Lung microvascular endothelial cell (primary cell): ENCODE results near the gene TGOLN2. TPM values are rescaled to one million over a fixed set of nuclear protein-coding genes. Genes with fewer than 3 reads are reported as not detected.
"Not testable (repeated sequence)": the region's sequence is repeated elsewhere in the genome, so short reads cannot be mapped to it uniquely, and the experiment has no call there.

Experiments
- DNase-seq, 2 donors: peaks; one replicate each; pipeline versions ENCODE4 v3.0.0 to v3.0.0-alpha.2; 2010; ENCODE audit warnings: low read depth in 2 of 2
- total RNA-seq: library from RNA; depleted of rRNA; stranded (reverse); fragments of >200 nt; gene quantifications from 2 replicates; pipeline ENCODE4 v1.2.1, GENCODE V29; 2014

Gene TGOLN2
- total RNA-seq, 1 donor from 2014 or later, result 62.7 TPM

DNA sequence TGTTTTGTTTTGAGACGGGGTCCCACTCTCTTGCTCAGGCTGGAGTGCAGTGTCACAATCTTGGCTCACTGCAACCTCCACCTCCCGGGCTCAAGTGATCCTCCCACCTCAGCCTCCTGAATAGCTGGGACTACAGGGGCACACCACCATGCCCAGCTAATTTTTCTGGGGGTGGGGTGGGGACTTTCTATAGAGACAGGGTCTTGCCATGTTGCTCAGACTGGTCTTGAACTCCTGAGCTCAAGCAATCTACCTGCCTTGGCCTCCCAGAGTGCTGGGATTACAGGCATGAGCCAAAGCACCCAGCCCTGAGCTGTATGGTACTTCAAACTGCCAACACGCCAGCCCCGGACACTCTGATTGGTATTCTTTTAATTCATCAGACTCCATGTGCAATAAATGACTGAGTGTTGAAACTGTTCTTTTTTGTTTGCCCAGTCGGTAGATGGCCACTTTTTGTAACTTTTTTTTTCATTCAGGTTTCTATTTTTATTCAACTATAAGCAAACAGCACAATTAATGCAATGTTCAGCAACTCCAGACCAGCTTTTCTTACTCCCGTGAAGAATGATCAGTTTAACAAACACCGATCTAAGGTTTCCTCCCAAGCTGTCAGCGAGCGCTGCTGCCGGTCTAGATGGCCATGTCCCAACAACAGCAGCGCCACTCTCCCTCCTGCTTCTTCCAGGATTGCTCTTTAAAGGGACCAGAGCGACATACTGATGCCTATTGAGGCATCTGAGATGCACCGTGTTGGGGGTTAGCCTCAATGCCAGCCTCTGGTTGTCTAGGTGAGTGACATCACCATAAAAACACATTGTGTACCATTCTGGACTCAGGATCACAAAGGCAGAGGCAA is 12.5 kb upstream of the TGOLN2 start:
- no peak for DNase-seq

DNA sequence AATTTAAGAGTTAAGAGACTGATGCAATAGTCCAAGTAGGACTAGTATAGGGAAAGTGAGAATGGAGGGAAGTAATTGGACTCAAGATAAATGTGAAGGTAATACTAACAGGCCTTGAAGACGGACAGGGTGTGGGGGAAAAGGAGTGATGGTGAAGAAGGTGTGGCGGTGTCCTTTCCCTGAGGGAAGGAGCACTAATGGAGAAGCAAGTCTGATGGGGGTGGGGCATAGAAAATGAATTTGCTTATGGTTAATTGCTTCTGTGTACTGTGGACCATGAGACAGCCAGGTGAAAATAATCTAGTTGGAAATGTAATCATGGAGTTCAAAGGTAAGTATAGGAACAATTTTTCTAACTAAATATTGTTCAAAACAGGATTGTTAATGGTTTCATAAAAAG is 7.1 kb upstream of the TGOLN2 start:
- no peak for DNase-seq

DNA sequence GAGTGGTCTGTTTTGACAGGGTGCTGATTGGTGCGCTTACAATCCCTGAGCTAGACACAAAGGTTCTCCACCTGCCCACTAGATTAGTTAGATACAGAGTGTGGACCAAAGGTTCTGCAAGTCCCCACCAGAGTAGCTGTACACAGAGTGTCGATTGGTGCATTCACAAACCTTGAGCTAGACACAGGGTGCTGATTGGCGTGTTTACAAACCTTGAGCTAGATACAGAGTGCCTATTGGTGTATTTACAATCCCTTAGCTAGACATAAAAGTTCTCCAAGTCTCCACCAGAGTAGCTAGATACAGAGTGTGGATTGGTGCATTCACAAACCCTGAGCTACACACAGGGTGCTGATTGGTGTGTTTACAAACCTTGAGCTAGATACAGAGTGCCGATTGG is 6.1 kb upstream of the TGOLN2 start:
- not testable (repeated sequence) for DNase-seq

DNA sequence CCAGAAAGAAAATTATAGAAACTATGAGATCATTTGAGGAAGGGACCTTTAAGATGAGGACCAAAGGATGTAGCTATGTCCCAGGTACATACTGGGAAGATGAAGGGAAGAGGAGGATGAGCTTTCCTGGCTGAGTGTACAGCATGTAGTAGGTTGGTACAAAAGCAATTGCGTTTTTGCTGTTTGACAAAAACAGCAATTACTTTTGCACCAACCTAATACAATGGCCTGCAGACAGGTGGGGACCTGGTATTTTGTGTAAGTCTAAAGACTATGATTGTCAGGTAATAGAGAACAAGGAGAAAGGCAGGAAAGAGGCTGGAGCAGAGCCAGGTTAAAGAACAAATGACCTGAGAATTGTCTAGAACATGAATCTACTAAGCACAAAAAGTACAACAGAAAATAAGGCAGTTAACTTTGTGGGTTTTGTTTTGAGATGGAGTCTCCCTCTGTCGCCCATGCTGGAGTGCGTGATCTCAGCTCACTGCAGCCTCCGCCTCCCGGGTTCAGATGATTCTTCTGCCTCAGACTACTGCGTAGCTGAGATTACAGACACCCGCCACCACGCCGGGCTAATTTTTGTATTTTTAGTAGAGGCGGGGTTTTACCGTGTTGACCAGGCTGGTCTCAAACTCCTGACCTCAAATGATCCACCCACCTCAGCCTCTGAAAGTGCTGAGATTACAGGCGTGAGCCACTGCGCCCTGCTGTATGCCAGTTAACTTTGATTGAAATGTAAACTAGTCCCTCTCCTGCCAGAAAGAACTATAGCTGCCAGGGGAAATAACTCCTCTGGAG is 3.2 kb upstream of the TGOLN2 start:
- DNase-seq, result no peak

DNA sequence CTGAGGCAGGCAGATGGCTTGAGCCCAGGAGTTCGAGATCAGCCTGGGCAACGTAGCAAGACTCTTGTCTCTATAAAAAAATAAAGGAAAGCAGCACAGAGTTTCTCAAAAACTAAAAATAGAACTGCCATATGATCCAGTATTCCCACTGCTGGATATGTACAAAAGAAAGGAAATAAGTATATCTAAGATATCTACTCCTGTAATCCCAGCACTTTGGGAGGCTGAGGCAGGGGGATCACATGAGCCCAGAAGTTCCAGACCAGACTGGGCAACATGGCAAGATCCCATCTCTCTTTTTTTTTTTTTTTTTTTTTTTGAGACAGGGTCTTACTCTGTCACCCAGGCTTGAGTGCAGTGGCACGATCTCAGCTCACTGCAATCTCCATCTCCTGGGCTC is 1.9 kb upstream of the TGOLN2 start:
- not testable (repeated sequence) for DNase-seq

DNA sequence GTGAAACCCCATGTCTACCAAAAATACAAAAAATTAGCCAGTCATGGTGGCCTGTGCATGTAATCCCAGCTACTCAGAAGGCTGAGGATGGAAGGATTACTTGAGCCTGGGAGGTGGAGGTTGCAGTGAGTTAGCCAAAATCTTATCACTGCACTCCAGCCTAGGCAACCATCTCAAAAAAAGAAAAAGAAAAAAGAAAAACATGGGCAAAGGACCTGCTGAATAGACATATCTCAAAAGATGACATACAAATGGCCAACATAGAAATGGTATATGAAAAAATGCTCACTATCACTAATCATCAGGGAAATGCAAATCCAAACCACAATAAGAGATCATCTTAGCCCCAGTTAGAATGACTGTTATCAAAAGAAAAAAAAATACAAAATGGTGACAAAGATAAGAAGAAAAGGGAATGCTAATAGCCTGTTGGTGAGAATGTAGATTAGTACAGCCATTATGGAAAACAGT is 1.4 kb upstream of the TGOLN2 start:
- DNase-seq, result no peak

DNA sequence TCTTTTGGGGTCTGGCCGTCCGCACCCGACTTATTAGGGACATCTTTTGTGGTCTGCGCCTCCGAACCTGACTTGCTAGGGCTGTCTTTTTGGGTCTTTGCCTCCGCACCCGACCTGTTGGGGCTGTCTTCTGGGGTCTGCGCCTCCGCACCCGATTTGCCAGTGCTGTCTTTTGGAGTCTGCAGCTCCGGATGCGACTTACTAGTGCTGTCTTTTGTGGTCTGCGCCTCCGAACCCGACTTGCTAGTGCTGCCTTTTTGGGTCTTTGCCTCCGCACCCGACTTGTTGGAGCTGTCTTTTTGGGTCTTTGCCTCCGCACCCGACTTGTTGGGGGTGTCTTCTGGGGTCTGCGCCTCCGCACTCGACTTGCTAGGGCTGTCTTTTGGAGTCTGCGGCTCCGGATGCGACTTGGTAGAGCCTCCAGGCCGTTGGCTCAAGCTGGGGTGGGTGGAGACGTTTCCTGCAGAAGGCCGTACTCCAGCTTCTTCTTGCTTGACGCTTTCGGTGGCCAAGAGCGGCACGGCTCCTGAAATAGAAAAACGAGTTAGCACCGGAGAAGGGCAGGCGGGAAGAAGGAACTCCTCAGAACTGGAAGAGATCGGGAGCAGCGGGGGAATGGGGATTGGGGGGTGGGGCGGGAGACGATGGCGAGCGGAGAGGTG is 498 bp downstream of the TGOLN2 start:
- peak; percentile 23 to 66 for DNase-seq

DNA sequence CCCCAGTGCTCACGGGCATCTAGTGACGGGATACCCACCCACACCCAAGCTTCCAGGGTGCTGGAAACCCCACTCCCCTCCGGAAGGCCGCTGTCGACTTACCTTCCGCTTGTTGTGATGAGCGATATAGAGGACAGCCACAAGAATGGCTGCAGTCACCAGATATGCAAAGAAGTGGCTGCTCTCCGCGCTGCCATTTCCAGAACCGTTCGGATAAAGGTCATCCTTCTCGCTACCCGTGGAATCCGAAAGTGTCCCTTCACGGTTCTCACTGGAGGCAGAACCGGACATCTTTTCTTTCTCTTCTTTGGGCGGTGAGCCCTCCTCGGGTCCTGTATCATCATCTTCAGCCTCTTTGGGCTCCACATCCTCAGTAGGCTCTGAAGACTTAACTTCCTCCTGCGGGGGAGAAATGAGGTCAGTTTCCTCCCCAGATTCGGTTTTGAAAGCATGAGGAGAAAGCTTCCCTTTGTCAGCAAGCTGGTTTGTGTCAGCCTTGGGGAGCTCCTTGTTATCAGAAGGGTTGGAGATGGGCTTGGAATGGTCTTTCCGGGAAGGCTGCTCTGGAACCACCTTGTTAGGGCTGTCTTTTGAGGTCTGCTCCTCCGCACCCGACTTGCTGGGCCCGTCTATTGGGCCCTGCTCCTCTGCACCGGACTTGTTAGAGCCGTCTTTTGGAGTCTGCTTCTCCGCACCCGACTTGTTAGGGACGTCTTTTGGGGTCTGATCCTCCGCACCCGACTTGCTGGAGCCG is 1.2 kb downstream of the TGOLN2 start:
- peak in 1 of 2 donors; percentile 69 for DNase-seq

DNA sequence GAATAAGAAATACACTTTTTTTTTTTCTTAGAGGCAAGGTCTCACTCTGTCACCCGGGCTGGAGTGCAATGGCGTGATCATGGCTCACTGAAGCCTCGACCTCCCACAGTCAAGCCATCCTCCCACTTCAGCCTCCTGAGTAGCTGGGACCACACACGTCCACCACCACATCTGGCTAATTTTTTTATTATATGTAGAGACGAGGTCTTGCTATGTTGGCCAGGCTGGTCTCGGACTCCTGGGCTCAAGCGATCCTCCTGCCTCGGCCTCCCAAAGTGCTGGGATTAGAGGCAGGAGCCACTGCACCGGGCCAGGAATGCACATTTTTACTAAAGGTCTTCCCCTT is 2.4 kb downstream of the TGOLN2 start:
- DNase-seq, result no peak

DNA sequence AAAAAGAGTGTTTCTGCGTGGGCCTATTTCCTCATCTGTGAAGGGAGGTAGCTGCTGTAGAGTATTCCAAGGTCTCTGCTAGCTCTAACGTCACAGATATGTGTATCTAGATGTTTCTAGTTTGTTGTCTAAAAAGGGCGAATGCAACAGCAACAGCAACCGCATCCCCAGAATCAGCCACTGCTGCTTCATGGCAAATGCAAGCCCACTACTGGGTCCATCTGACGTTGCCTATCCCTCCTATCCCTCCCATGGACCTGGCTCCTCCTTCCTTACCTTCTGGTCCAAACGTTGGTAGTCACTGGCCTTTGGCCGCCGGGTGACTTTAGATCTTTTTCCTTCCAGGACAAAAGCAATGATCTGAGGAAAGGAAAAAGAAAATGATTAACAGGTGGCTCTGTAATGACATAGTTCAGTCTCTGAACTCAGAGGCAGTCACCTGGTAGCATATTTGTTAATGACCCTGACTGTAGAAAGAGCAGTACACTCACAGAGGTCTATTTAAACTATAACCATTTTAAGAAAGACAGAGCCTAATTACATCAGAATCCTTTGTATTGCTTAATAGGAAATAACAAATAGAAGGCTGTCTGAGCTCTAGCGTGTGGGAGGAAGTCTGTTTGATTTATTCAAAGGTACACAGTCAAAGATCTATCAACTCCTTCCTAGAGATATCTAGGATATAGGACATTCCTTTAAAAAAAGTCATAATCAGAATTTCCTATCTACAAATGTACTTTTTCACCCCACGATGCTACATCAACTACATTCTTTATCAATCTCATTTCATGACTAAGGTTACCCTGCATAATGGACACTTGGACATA is 2.9 kb downstream of the TGOLN2 start:
- DNase-seq, result peak in 1 of 2 donors; percentile 59

DNA sequence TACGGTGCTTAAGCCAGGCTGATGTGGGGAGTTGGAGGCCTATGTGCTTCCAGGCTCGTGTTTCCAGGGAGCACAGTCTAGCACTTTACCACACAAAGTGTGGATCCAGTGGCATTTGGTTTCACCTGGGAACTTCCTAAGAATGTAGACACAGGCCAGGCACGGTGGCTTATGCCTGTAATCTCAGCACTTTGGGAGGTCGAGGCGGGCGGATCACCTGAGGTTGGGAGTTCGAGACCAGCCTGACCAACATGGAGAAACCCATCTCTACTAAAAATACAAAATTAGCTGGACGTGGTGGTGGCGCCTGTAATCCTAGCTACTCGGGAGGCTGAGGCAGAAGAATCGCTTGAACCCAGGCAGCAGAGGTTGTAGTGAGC is 3.8 kb downstream of the TGOLN2 start:
- not testable (repeated sequence) for DNase-seq

DNA sequence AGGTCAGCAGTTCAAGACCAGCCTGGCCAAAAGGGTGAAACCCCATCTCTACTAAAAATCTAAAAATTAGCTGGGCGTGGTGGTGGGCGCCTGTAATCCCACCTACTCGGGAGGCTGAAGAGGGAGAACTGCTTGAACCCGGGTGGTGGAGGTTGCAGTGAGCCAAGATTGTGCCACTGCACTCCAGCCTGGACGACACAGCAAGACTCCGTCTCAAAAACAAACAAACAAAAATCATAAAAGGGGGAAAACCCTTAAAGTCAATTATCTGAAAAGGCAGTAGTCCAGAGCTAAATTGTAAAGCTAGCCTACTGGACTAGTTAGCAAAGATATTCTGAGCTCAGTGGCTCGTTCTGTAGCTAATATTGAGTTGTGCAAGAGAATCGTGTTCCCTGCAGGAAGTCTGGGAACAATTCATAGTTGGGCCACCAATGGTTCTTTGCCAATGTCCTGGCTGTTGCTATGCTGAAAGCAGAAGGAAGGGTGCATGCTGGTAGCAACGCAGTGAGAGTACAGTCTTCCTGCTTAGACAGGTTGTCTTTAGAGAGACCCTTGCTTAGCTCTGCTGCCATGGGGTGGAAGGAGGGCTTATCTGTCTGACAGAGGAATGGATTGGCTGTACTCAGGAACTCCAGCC is 4.3 kb downstream of the TGOLN2 start:
- peak in 1 of 2 donors; percentile 42 for DNase-seq

DNA sequence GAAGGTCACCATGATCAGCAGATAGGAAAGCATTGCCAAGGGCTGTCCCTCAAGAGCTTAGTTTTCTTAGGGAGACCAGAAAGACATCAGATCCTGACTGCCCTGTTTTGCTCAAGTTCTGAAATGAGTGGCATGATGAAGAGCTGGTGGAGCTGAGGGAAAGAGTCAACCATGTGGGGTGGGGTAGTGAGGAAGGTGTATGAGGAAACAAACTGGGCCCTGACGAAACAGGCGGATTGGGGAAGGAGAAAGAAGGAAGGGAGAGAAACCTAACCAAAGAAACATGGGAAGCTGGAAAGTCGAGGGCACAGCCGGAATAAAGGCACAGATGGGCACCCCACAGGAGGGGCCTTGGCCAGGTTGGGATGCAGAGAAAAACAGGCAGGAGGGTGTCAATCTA is 8.0 kb downstream of the TGOLN2 start:
- no peak for DNase-seq

DNA sequence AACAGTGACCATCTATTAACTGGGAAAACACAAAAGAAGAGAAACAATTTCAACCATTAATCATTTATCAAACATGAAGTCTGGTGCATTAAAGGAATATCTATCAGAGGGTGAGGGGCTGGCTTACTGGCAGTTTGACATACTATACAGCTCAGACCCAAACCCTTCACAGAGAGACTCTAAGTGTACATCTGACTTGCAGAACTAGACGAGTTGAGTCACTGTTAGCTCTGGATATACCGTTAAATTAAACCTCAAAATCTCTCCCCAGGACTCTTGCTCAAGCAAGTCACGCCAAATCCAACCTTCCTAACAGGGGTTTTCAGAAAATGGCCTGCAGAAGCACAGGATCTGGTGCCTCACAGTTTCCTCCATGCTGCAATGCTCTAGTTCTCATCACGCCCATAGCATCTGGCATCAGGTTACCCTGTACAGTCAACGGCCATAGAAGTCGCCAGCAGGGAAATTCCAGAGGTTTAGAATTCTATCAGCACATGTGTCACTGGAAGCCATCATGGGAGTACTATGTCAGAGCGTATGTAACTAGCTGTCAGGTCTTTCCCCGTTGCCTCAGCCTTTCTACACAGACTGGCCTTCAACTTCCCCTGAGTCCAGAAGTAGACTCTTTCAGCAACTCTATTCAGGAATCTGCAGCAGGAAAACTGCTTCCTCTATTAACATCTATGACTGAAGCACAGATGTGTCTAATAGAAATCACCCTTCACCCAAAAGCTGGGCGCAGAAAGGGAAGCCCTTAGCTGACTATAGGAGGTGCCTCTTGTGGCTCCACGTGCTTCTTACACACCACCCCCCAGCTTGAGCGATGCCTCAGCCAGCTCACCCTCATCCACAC is 9.3 kb downstream of the TGOLN2 start:
- peak; percentile 18 to 63 for DNase-seq

DNA sequence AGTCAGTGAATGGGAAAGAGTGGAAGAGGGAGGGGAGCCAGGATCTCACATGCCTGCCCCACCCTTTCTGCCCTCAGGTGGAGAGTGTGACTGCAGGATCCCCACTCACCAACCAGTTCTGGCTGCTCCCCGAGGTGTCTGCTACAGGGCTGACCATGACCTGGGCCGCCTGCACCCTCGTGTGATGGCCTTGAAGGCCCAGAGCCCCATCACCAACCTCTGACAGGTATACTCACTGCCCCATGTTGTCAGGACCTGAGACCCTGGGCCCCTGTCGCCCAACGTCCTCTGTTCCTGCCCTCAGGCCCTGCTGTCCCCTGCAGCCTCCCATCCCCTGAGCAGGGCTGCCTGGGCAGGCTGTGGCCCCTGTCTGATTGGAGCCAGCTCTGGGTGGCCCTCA is 11.9 kb downstream of the TGOLN2 start:
- not testable (repeated sequence) for DNase-seq

DNA sequence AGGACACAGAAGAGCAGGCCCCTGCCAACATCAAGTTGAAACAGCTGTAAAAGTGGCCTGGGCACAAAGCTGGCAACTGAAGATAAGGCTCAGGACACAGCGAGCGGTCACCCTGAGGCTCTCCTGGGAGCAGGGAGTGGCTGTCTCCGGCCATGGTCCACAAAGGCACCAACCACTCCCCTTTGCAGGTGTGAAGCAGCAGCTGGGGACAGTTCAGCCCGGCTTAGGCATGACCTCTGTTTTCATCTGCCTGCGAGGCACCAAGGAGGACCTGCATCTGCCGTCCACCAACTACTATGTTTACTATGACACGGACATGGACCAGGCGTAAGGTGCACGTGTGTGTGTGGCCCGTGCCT is 12.9 kb downstream of the TGOLN2 start:
- no peak for DNase-seq

DNA sequence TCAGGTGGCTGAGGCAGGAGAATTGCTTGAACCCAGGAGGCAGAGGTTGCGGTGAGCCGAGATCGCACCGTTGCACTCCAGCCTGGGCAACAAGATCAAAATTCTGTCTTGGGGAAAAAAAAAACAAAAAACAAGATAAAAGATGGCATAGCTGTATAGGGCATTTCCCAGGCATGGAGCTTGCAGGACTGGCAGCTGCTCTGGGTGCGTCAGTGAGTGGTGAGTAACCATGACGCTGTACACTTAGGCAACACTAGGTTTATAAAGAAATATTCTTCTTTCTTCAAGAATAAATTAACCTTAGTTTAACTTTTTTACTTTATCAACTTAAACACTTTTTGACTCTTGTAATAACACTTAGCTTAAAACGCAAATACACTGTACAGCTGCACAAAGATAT is 15.4 kb downstream of the TGOLN2 start:
- DNase-seq, result no peak

DNA sequence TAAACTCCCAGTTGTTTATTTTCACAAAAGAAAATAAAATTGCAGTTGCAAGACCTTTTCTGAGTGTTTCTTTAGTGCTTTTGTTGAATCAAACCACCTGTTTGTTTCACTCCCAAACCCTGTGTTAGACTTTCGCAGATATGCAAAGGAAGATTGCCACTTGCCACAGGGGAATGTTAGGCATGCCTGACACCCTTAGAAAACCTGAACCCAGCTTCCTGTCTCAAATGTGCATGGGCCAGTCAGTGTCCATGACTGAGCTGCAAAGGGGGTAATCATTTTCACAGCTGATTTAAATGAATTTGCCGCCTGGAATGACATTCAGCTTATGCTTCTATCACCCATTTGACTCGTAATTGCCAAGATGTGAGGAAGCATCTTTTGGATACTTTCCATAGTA is 17.5 kb downstream of the TGOLN2 start:
- no peak for DNase-seq

DNA sequence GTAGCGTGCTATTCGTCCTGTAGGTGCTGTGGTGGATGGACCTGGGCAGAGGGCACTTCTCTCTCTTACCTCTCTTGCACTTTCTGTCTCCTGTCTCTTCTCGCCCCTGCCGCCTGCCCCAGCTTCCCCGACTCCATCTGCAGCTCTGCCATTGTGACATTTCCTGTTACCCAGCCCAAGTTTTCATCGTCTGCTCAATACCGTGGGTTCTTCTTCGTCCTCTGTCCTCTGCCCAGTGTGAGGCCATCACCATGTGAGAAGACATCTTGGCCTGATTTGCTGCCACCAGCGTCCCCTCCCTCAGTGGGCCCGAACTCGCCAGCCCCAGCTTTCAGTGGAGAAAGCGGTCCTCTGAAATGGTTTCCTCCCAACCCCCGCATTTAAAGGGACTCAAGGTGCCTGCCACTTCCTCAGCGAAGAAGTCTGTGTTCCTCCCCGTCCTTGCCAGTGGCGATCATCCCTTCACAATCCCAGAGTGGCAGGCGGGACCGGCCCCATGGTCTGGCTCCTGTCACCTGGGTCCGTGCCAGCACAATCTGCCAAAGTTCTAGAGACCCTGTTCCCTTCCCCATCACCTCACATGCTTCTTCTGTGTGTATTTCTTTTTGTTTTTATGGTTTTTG is 18.0 kb downstream of the TGOLN2 start:
- no peak for DNase-seq
